Skeletal muscle tissue (tissue), 4 donors: ENCODE results near the gene TMEM52B. TPM values are rescaled to one million over a fixed set of nuclear protein-coding genes. Genes with fewer than 3 reads are reported as not detected.

Experiments used
- H3K27ac ChIP-seq: one replicate; pipeline ENCODE4 v1.7.0; 2013; ENCODE audit warnings: mild to moderate bottlenecking, low read depth, low read length, inconsistent platforms
- H3K27me3 ChIP-seq, 3 donors: one replicate each; pipeline ENCODE4 v1.7.0; 2013; ENCODE audit warnings: low read length in 3 of 3; ENCODE audit not compliant: control insufficient read depth in 3 of 3, insufficient read depth in 3 of 3
- H3K36me3 ChIP-seq, 3 donors: one replicate each; pipeline ENCODE4 v1.7.0; 2013; ENCODE audit warnings: low read length in 3 of 3; ENCODE audit not compliant: control insufficient read depth in 3 of 3, insufficient read depth in 3 of 3
- H3K4me1 ChIP-seq, 3 donors: one replicate each; pipeline ENCODE4 v1.7.0; 2013; ENCODE audit warnings: low read length in 3 of 3, mild to moderate bottlenecking in 3 of 3; ENCODE audit not compliant: control insufficient read depth in 3 of 3, insufficient read depth in 3 of 3
- H3K4me3 ChIP-seq, 3 donors: one replicate each; pipeline ENCODE4 v1.7.0; 2013; ENCODE audit warnings: low read length in 3 of 3
- H3K9ac ChIP-seq, 3 donors: one replicate each; pipeline ENCODE4 v1.7.0; 2013; ENCODE audit warnings: low read length in 3 of 3, mild to moderate bottlenecking in 3 of 3, moderate library complexity in 2 of 3, low read depth in 1 of 3
- H3K9me3 ChIP-seq, 3 donors: one replicate each; pipeline ENCODE4 v1.7.0; 2013; ENCODE audit warnings: low read length in 3 of 3; ENCODE audit not compliant: control insufficient read depth in 3 of 3
- total RNA-seq: library from RNA; depleted of rRNA; stranded (reverse); fragments of >200 nt; gene quantifications from one replicate; pipeline ENCODE4 v1.2.3, GENCODE V29; 2014
- donor health status: Osteomylitis.

Gene TMEM52B
- total RNA-seq, 1 donor from 2014 or later: under 0.01 TPM

DNA sequence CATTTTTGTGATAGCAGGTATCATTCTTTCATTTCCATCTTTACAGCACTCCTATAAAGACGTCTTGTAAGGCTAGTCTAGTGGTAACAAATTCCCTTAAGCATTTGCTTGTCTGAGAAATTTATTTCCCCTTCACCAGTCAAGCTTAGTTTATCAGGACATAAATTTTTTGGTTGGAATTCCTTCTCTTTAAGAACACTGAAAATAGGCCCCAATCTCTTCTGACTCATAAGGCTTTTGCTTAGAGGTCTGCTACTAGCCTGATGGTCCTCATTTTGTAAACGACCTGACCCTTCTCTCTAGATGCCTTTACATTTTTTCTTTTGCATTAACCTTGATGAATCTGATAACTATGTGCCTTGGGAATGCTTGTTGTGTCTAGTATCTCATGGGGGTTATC is 27.2 kb upstream of the TMEM52B start:
- H3K9ac ChIP-seq: no peak overlapping the region
- peaks cover 8 to 11% (median 9%) of the 10 kb centered on the region in 3 donors for H3K4me1 ChIP-seq
- no peaks in the 10 kb centered on the region for H3K9me3 ChIP-seq
- no peak overlapping the region for H3K27ac ChIP-seq
- H3K27me3 ChIP-seq: no peaks in the 10 kb centered on the region
- H3K4me3 ChIP-seq: no peak overlapping the region
- H3K36me3 ChIP-seq: no peaks in the 10 kb centered on the region

DNA sequence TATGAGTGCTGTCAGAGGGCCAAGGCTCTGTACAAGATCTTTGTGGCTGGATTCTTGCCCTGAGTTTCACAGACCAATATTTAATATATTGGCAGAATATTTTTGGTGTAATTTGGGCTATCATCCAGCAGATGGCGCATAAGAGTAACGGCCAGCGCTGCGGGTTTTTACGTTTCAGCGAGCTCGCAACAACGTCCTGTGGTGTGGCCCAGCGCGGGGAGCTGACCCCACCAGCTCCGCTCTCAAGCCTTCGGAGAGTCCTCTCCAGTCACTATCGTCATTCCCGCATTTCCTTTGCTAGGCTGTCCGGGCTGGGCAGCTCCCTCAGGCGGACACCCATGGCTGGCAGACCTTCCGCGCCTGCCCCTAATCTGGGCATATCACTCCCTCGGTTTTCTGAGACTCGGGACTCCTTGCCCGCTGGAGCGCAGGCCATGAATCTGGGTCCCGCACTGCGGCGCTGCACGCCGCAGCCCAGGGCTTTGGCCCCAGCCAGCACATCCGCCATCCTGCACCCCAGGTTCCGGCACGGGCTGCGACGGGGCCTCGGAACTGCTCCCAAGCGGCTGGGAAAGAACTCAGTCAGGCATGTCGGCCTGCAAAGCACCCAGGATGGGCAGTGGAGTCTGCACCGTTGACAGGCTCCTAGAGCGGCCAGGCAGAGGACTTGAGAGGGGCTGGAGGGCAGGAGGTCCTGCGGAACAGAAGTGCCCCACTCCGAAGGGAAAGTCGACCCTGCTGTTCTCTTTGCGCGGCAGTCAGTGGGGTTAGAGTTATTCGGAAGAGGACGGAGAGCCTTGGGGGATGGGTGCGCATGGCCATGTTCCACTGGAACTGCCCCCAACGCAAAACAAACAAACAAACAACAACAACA is 25.3 kb upstream of the TMEM52B start:
- Histone ChIP-seq H3K4me3 (peak overlapping the region; percentile 74 to 89 (median 79)), H3K9me3 (no peaks in the 10 kb centered on the region), H3K36me3 (no peaks in the 10 kb centered on the region), H3K4me1 (peaks cover 8 to 11% (median 9%) of the 10 kb centered on the region in 3 donors), H3K27me3 (no peaks in the 10 kb centered on the region), H3K27ac (peak overlapping the region; percentile 77), H3K9ac (peak overlapping the region; percentile 83 to 92 (median 91))

DNA sequence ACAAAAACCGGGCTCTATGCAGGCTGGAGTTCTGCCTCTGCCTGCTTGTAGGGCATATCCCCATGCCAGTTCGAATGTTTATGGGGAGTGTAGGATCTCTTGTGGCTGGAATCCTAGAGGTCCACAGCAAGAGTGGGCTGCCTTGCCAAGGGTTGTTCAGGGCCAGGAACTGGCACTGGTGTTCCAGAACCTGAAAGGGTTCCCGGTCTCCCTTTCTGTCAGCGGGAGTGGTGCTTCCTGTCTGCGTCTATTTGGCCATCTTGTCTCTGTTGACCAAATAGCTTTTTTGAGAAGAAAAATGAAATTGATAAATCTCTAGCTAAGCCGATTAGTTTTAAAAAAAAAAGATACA is 24.7 kb upstream of the TMEM52B start:
- Histone ChIP-seq H3K4me1 (peaks cover 8 to 11% (median 9%) of the 10 kb centered on the region in 3 donors), H3K27me3 (no peaks in the 10 kb centered on the region), H3K9ac (peak overlapping the region; percentile 83 to 92 (median 91)), H3K36me3 (no peaks in the 10 kb centered on the region), H3K4me3 (peak overlapping the region; percentile 74 to 89 (median 79)), H3K9me3 (no peaks in the 10 kb centered on the region), H3K27ac (peak overlapping the region; percentile 77)

DNA sequence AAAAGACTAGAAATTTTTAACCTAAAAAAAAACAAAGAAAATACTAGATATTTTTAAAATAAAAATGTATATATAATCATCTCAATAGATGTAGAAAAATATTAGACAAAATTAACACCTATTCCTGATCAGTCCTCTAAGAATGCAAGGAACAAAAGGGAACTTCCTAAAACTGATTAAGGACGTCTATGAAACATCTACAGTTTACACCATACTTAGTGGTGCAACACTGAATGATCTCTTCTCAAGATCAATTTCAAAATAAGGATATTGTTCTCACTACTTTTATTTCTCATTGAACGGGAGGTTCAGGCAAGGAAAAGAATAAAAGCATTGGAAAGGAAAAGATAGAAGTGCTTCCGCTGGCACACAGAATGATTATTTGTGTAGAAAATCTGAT is 22.9 kb upstream of the TMEM52B start:
- no peaks in the 10 kb centered on the region for H3K27me3 ChIP-seq
- H3K27ac ChIP-seq: no peak overlapping the region
- H3K9ac ChIP-seq: no peak overlapping the region
- no peaks in the 10 kb centered on the region for H3K36me3 ChIP-seq
- peaks cover 8 to 11% (median 9%) of the 10 kb centered on the region in 3 donors for H3K4me1 ChIP-seq
- no peaks in the 10 kb centered on the region for H3K9me3 ChIP-seq
- H3K4me3 ChIP-seq: no peak overlapping the region

DNA sequence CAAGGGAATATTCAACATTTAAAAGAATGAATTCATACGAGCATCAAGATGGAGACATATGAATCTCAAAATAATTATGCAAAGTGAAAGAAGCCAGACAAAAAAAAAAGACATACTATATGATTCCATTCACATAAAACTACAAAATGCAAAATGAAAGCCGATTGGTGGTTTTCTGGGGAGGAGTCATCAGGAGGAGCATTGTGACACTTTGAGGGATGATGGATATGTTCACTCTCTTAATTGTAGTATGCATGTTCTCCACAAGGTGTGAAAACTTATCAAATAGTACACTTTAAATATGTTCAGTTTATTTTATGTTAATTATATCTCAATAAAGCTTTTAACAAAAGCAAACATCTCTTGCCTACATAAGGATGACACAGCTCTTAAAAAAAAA is 20.4 kb upstream of the TMEM52B start:
- no peaks in the 10 kb centered on the region for H3K36me3 ChIP-seq
- no peaks in the 10 kb centered on the region for H3K9me3 ChIP-seq
- H3K9ac ChIP-seq: no peak overlapping the region
- H3K27me3 ChIP-seq: no peaks in the 10 kb centered on the region
- peaks cover 8% of the 10 kb centered on the region in 3 donors for H3K4me1 ChIP-seq
- no peak overlapping the region for H3K27ac ChIP-seq
- H3K4me3 ChIP-seq: no peak overlapping the region

DNA sequence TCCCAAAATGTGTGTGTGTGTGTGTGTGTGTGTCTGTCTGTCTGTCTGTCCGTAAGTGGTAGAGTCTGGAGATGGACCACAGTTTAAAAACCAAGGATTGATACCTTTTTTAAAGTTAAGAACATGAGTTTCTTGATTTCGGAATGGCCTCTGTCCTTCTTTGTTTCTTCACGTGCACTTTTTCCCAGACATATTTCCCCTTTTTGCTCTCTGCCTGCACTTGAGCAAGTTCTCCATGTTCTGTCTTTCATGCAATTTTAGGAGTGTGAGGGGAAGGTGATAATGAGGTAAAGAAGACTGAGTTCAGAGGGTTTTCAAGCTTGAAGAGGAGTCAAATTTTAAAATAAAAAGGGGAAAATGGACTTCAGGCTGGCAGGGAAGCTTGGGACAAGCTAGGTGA is 19.6 kb upstream of the TMEM52B start:
- H3K4me1 ChIP-seq: no peaks in the 10 kb centered on the region
- H3K27ac ChIP-seq: no peak overlapping the region
- no peak overlapping the region for H3K9ac ChIP-seq
- H3K36me3 ChIP-seq: no peaks in the 10 kb centered on the region
- H3K27me3 ChIP-seq: no peaks in the 10 kb centered on the region
- H3K4me3 ChIP-seq: no peak overlapping the region
- H3K9me3 ChIP-seq: no peaks in the 10 kb centered on the region

DNA sequence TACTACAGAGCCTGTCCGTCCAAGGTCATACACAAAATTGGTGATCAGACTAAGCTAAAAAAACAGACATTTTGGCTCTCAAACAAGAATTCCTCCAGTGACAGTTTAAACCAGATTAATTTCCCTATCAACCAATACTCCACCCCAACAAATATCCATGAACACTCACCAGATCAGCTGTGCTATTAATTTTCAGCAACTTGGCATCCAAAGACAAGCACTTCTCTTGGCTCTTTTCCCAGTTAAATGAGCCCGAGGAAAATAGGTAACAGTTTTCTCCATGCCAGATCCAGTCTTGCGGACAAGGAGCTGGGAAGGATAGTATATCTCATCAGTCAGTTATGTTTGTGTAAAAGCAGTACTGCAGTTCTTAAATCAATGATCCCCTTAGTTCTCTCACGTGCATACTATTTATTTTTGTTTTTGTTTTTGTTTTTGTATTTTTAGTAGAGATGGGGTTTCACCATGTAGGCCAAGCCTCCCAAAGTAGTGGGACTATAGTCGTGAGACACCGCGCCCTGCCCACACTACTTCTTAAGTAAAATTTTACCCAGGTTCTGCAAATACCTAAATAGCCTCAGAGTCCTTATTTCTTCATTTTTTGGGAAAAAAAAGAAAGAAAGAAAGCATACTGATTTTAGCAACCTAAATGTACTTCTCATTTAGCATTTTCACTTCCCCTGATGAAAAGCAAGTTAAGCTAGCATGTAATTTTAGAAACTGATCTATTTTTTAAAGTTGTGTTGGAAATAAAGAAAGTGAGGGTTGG is 18.0 kb upstream of the TMEM52B start:
- no peaks in the 10 kb centered on the region for H3K27me3 ChIP-seq
- H3K27ac ChIP-seq: no peak overlapping the region
- H3K36me3 ChIP-seq: no peaks in the 10 kb centered on the region
- H3K4me1 ChIP-seq: no peaks in the 10 kb centered on the region
- no peak overlapping the region for H3K4me3 ChIP-seq
- H3K9ac ChIP-seq: no peak overlapping the region
- H3K9me3 ChIP-seq: no peaks in the 10 kb centered on the region

DNA sequence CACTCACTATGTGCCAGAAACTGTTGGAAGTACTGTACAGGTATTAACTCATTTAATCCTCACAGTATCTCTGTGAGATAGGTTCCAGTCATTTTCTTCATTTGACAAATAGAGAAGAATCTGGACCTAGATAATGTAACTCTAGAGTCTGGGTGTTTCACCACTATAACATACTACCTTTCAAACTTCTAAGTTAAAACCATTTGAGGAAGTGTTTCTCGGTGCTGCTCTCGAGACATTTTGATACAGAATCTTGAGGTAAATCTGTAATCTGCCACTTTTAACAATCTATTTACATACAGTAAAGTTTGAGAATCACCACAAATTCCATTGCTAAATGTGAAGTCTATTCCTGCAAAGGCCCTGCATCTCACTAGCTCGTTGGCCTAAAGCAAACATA is 15.7 kb upstream of the TMEM52B start:
- no peaks in the 10 kb centered on the region for H3K9me3 ChIP-seq
- H3K36me3 ChIP-seq: no peaks in the 10 kb centered on the region
- no peak overlapping the region for H3K27ac ChIP-seq
- H3K9ac ChIP-seq: no peak overlapping the region
- H3K27me3 ChIP-seq: no peaks in the 10 kb centered on the region
- H3K4me3 ChIP-seq: no peak overlapping the region
- H3K4me1 ChIP-seq: no peaks in the 10 kb centered on the region

DNA sequence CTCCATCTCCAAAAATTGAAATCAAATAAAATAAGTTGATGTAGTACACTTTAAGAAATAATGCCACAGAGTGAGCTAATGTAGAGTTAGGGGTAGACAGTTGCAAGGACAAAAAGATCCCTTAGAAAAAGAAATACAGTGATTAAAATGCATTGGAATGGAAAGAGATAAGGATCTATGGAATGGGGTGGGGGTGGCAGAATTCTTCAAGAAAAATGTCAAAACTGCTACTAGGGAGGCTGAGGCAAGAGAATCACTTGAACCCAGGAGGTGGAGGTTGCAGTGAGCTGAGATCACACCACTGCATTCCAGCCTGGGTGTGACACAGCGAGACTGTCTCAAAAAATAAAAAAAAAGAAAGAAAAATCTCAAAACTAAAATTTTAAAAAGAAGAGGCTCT is 13.4 kb upstream of the TMEM52B start:
- Histone ChIP-seq H3K4me1 (no peaks in the 10 kb centered on the region), H3K27me3 (no peaks in the 10 kb centered on the region), H3K27ac (no peak overlapping the region), H3K4me3 (no peak overlapping the region), H3K9ac (no peak overlapping the region), H3K36me3 (no peaks in the 10 kb centered on the region), H3K9me3 (no peaks in the 10 kb centered on the region)

DNA sequence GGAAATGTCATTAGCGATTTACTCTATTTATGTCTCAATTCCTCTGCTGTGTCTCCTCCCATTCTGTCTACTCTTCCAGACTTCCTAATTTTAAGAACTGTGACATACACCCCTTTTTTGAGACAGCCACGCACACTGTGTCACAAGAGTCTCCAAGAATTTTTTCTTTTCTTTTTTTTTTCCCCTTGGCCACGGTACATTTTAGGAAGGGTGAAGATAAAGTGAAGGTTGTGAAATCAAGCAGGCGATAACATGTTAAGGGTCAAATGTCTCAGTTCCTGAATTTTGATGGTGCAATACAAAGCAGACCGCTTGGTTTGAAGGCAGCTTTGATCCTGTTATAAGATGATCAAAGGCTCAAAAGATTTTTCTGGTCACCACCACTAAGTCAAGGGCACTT is 11.2 kb upstream of the TMEM52B start:
- no peak overlapping the region for H3K9ac ChIP-seq
- no peaks in the 10 kb centered on the region for H3K27me3 ChIP-seq
- no peaks in the 10 kb centered on the region for H3K36me3 ChIP-seq
- no peak overlapping the region for H3K4me3 ChIP-seq
- H3K27ac ChIP-seq: no peak overlapping the region
- no peaks in the 10 kb centered on the region for H3K9me3 ChIP-seq
- no peaks in the 10 kb centered on the region for H3K4me1 ChIP-seq
